Keratinocyte (primary cell): ENCODE measurements around the gene RAB11FIP4.

Experiments
- CTCF ChIP-seq, 3 experiments: IDR thresholded peaks in 1 of 3; conservative IDR thresholded peaks in 1 of 3; optimal IDR thresholded peaks in 1 of 3; 2 replicates in 2 of 3; 3 replicates in 1 of 3; pipeline versions ENCODE3 to v1.5.1; 2011; ENCODE audit warnings: low read length in 3 of 3, mild to moderate bottlenecking in 3 of 3, moderate library complexity in 2 of 3, control low read depth in 1 of 3, inconsistent platforms in 1 of 3; ENCODE audit not compliant: insufficient read depth in 2 of 3; ENCODE audit errors: extremely low read depth in 1 of 3
- EZH2 ChIP-seq: IDR thresholded peaks from one replicate; pipeline ENCODE4 v1.6.1; 2012; ENCODE audit warnings: inconsistent platforms, mild to moderate bottlenecking, low read length, moderate library complexity

- no peak for TF ChIP-seq CTCF (optimal IDR thresholded peaks at IDR 0.05 in 1 of 3, IDR thresholded peaks at IDR 0.05 in 1 of 3, conservative IDR thresholded peaks at IDR 0.05 in 1 of 3; ENCODE audit: extremely low read depth in 1 of 3, insufficient read depth in 2 of 3, low read length in 3 of 3)
- no peak for TF ChIP-seq EZH2
These were observed 3.1 kb upstream of the RAB11FIP4 start for GRCh38 chr17:31388351-31388750.
